ENCODE results near the gene CSHL1. TPM values are rescaled to one million over a fixed set of nuclear protein-coding genes. Genes with fewer than 3 reads are reported as not detected.
"Not testable (repeated sequence)": the region's sequence is repeated elsewhere in the genome, so short reads cannot be mapped to it uniquely, and the experiment has no call there.

CSHL1 gene
- total RNA-seq, 2 donors from 2014 or later = not detected

DNA sequence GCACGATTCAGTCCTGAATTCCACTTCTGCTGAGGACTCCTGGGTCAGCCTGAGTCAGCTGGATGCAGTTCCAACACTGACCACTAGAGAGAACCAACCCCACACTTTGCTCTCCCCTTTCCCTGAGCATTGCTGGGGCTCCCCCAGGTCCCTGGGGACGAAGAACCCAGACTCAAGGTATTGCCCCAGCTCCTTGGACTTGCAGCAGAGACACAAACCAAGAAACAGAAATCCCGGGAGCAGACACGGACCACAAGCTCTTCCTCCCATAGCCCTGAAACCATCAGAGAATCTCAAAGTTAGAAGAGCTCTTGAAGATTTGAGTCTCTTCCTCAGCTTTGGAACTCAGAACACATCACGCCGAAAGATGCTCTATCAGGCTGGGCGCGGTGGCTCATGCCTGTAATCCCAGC lies 8.3 kb upstream of the CSHL1 start:
- H3K27ac ChIP-seq = no peak overlapping the region
- DNase-seq = peak; percentile 59 to 67 (median 61)
- TF ChIP-seq POLR2A (IDR thresholded peaks at IDR 0.05) = no peak
- TF ChIP-seq, protein P1, sequence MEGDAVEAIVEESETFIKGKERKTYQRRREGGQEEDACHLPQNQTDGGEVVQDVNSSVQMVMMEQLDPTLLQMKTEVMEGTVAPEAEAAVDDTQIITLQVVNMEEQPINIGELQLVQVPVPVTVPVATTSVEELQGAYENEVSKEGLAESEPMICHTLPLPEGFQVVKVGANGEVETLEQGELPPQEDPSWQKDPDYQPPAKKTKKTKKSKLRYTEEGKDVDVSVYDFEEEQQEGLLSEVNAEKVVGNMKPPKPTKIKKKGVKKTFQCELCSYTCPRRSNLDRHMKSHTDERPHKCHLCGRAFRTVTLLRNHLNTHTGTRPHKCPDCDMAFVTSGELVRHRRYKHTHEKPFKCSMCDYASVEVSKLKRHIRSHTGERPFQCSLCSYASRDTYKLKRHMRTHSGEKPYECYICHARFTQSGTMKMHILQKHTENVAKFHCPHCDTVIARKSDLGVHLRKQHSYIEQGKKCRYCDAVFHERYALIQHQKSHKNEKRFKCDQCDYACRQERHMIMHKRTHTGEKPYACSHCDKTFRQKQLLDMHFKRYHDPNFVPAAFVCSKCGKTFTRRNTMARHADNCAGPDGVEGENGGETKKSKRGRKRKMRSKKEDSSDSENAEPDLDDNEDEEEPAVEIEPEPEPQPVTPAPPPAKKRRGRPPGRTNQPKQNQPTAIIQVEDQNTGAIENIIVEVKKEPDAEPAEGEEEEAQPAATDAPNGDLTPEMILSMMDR (IDR thresholded peaks at IDR 0.05) = peak; percentile 79 to 96 (median 92)
- no peak overlapping the region for H3K4me3 ChIP-seq
- H3K36me3 ChIP-seq (replicated peaks in 1 of 2; ENCODE audit: insufficient read depth in 1 of 2, low read depth in 2 of 2) = no peaks in the 10 kb centered on the region
- intact Hi-C loops (cut with DNase I) = loop anchor here (10.0 kb wide), 1 partner anchor 345 kb away; the partner anchor contains the start of gene TEX2
- H3K4me1 ChIP-seq = no peaks in the 10 kb centered on the region
- 25 to 35% methylated on average over 7 to 8 of the region's 8 CpGs for WGBS, 2 donors
- no peaks in the 10 kb centered on the region for H3K27me3 ChIP-seq
- no peaks in the 10 kb centered on the region for H3K9me3 ChIP-seq
- peak; percentile 87 for ATAC-seq

DNA sequence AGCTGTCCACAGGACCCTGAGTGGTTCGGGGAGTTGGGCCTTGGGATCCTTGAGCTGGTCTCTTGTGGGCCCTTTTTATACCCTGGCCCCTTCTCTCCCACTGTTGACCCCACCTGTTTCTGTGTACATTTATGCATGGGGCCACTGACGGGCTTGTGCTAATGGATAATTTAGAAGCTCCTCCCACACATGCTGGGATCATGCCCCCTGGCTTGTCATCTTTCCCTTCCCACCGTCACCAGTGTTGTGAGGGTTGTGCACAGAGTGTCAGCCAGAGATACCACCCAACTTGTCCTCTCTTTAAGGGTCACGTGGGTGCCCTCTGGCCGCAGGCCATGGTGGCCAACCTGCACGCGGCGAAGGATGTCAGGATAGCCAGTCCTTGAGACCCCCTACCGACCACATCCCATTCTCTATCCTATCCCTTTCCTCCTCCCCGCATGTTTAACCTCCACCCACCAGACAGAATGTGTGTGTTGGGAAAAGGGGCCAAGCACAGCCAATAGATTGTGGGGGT lies 7.8 kb upstream of the CSHL1 start, which contains the start of gene GH1:
GH1 (minus strand) TSS at position 51 of the 517 bp plus-strand sequence. CDS start 63 bp downstream, outside the sequence.
- not testable (repeated sequence) for DNase-seq, H3K27ac ChIP-seq
- intact Hi-C loops (cut with DNase I) = loop anchor here (10.0 kb wide), 1 partner anchor 346 kb away; the partner anchor contains the start of gene TEX2

DNA sequence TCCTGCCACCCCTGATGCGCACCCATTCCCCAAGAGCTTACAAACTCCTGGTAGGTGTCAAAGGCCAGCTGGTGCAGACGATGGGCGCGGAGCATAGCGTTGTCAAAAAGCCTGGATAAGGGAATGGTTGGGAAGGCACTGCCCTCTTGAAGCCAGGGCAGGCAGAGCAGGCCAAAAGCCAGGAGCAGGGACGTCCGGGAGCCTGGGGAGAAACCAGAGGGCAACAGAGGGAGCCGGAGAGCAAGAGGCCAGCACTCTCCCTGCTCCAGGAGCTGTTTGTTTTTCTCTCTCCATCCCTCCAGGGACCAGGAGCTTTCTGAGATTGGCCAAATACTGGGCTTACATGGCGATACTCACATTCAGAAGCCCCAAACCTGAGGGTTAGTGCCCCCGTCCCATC lies 7.2 kb upstream of the CSHL1 start:
- Histone ChIP-seq H3K27ac (no peak overlapping the region), H3K27me3 (no peaks in the 10 kb centered on the region), H3K4me3 (no peak overlapping the region), H3K9me3 (no peaks in the 10 kb centered on the region), H3K36me3 (replicated peaks in 1 of 2; ENCODE audit: insufficient read depth in 1 of 2, low read depth in 2 of 2) (no peaks in the 10 kb centered on the region), H3K4me1 (no peaks in the 10 kb centered on the region)
- ATAC-seq (no peak), DNase-seq (peak in 1 of 4 donors; percentile 11)
- TF ChIP-seq, protein P1 (IDR thresholded peaks at IDR 0.05) = no peak
- no peak for TF ChIP-seq POLR2A (IDR thresholded peaks at IDR 0.05)
- intact Hi-C loops (cut with DNase I) = loop anchor here (10.0 kb wide), 1 partner anchor 346 kb away; the partner anchor contains the start of gene TEX2
- WGBS, 2 donors = 51 to 77% methylated on average over 5 to 6 of the region's 10 CpGs

More for the DNA sequence above, 7.8 kb upstream of the CSHL1 start, which contains the start of gene GH1:
- not testable (repeated sequence) for H3K4me3 ChIP-seq; ATAC-seq; H3K9me3 ChIP-seq; H3K27me3 ChIP-seq; H3K4me1 ChIP-seq; H3K36me3 ChIP-seq (replicated peaks in 1 of 2; ENCODE audit: insufficient read depth in 1 of 2, low read depth in 2 of 2)
- WGBS, 2 donors = 33 to 34% methylated on average over 10 of the region's 10 CpGs

DNA sequence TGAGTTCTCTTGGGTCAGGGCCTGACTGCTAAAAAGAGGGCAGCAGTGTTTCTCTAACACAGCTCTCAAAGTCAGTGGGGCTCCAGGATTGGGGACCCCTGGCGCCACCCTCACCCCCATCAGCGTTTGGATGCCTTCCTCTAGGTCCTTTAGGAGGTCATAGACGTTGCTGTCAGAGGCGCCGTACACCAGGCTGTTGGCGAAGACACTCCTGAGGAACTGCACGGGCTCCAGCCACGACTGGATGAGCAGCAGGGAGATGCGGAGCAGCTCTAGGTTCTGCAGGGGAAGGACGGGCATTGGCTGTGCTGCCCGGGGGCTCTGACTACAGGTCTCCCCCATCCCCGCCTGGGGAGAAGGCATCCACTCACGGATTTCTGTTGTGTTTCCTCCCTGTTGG lies 6.6 kb upstream of the CSHL1 start:
- no peaks in the 10 kb centered on the region for H3K4me1 ChIP-seq
- H3K27me3 ChIP-seq = no peaks in the 10 kb centered on the region
- H3K27ac ChIP-seq = no peak overlapping the region
- ATAC-seq (no peak), DNase-seq (peak in 1 of 4 donors; percentile 10)
- intact Hi-C loops (cut with DNase I) = loop anchor here (10.0 kb wide), 1 partner anchor 347 kb away; the partner anchor contains the start of gene TEX2
- TF ChIP-seq, protein P1 (IDR thresholded peaks at IDR 0.05) = no peak
- TF ChIP-seq POLR2A (IDR thresholded peaks at IDR 0.05) = no peak
- 66 to 67% methylated on average over 11 to 13 of the region's 13 CpGs for WGBS, 2 donors
- H3K36me3 ChIP-seq (replicated peaks in 1 of 2; ENCODE audit: insufficient read depth in 1 of 2, low read depth in 2 of 2) = no peaks in the 10 kb centered on the region
- no peaks in the 10 kb centered on the region for H3K9me3 ChIP-seq
- no peak overlapping the region for H3K4me3 ChIP-seq

DNA sequence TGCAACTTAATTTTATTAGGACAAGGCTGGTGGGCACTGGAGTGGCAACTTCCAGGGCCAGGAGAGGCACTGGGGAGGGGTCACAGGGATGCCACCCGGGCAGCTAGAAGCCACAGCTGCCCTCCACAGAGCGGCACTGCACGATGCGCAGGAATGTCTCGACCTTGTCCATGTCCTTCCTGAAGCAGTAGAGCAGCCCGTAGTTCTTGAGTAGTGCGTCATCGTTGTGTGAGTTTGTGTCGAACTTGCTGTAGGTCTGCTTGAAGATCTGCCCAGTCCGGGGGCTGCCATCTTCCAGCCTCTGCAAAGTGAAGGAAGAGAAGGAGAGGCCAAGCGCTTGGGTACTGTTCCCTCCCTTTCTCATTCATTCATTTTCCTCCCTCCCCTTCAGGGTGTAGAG lies 6.1 kb upstream of the CSHL1 start:
- WGBS, 2 donors = 77 to 84% methylated on average over 8 to 11 of the region's 11 CpGs
- intact Hi-C loops (cut with DNase I) = loop anchor here (10.0 kb wide), 1 partner anchor 348 kb away; the partner anchor contains the start of gene TEX2
- not testable (repeated sequence) for H3K4me3 ChIP-seq; H3K4me1 ChIP-seq; H3K9me3 ChIP-seq; H3K27me3 ChIP-seq; DNase-seq; H3K36me3 ChIP-seq (replicated peaks in 1 of 2; ENCODE audit: insufficient read depth in 1 of 2, low read depth in 2 of 2); ATAC-seq; H3K27ac ChIP-seq
